Transverse colon (tissue), 4 donors: ENCODE results near the gene SH3RF1.
"Not testable (repeated sequence)": the region's sequence is repeated elsewhere in the genome, so short reads cannot be mapped to it uniquely, and the experiment has no call there.

Source experiments
- CTCF ChIP-seq, 5 experiments: fragments of 200-600 bp in 3 of 5; fragments of 450-650 bp in 2 of 5; sonication (generic) in 3 of 5; IDR thresholded peaks; 1 replicate in 2 of 5; 2 replicates in 3 of 5; pipeline ENCODE4 v1.5.1; 2016 to 2017; ENCODE audit warnings: antibody characterized with exemption in 5 of 5, inconsistent platforms in 3 of 5, mild to moderate bottlenecking in 2 of 5, moderate library complexity in 1 of 5
- POLR2AphosphoS5 ChIP-seq, 3 donors: sonication (generic); formaldehyde crosslinking; IDR thresholded peaks; one replicate each; pipeline ENCODE4 v1.6.1; 2016; ENCODE audit warnings: antibody characterized with exemption in 3 of 3

DNA sequence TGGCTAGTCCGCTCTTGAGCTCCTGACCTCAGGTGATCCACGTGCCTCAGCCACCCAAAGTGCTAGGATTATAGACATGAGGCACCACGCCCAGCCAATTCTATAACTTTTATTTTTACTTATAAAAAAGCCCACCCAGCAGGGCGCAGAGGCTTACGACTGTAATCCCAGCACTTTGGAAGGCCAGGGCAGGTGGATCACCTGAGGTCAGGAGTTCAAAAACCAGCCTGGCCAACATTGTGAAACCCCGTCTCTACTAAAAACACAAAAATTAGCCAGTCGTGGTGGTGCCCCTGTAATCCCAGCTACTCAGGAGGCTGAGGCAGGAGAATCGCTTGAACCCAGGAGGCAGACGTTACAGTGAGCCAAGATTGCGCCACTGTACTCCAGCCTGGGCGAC, 73.5 kb downstream of the SH3RF1 start:
- not testable (repeated sequence) for TF ChIP-seq CTCF, POLR2AphosphoS5 (IDR thresholded peaks at IDR 0.05)
